HepG2 (cell line): ENCODE measurements around the gene TLL2.

Experiments
- CHD4 ChIP-seq: fragments of 200-600 bp; sonication (generic); IDR thresholded peaks from 2 replicates; pipeline ENCODE4 v1.7.0; 2017; ENCODE audit warnings: mild to moderate bottlenecking, low read length, borderline replicate concordance
- EHMT2 ChIP-seq: fragments of 200-600 bp; sonication (generic); IDR thresholded peaks from 2 replicates; pipeline ENCODE4 v1.7.0; 2017; ENCODE audit warnings: antibody characterized with exemption, low read depth, low read length, borderline replicate concordance
- EP300 ChIP-seq, 3 experiments: sonication (generic) in 1 of 3; formaldehyde crosslinking in 1 of 3; IDR thresholded peaks; 2 replicates each; pipeline versions ENCODE4 v1.5.1 to v1.6.1; 2011 to 2020; ENCODE audit warnings: low read depth in 2 of 3, low read length in 2 of 3, borderline replicate concordance in 1 of 3, improper control_type of control experiment in 1 of 3, mild to moderate bottlenecking in 1 of 3, missing genetic modification reagents in 1 of 3, moderate library complexity in 1 of 3
- GABPA ChIP-seq, 2 experiments: IDR thresholded peaks; 2 replicates each; pipeline ENCODE4 v1.6.1; 2011 to 2016; ENCODE audit warnings: low read depth in 2 of 2, low read length in 1 of 2, missing biosample characterization in 1 of 2, missing genetic modification characterization in 1 of 2
- MEF2D ChIP-seq: sonication (generic); formaldehyde crosslinking; IDR thresholded peaks from 2 replicates; pipeline ENCODE4 v1.5.1; 2020; ENCODE audit warnings: mild to moderate bottlenecking, missing genetic modification reagents
- MXD4 ChIP-seq: IDR thresholded peaks from 2 replicates; pipeline ENCODE4 v1.6.1; 2016; ENCODE audit warnings: mild to moderate bottlenecking, missing biosample characterization, missing genetic modification reagents
- POLR2A ChIP-seq, 2 experiments: IDR thresholded peaks; 2 replicates each; pipeline ENCODE4 v1.6.1; 2011; ENCODE audit warnings: low read depth in 2 of 2, low read length in 2 of 2, mild to moderate bottlenecking in 1 of 2, moderate library complexity in 1 of 2; ENCODE audit not compliant: insufficient read depth in 1 of 2
- TAF1 ChIP-seq: sonication (generic); formaldehyde crosslinking; IDR thresholded peaks from 2 replicates; pipeline ENCODE4 v1.4.0; 2020; ENCODE audit warnings: missing genetic modification reagents
- YY1 ChIP-seq: IDR thresholded peaks from 2 replicates; pipeline ENCODE4 v1.6.1; 2011; ENCODE audit warnings: low read length, low read depth, moderate library complexity, mild to moderate bottlenecking; ENCODE audit not compliant: insufficient read depth, insufficient replicate concordance
- ZNF431 ChIP-seq: sonication (generic); formaldehyde crosslinking; IDR thresholded peaks from 2 replicates; pipeline ENCODE4 v1.9.0; 2022; ENCODE audit warnings: missing genetic modification reagents, low read depth, mild to moderate bottlenecking, borderline replicate concordance
- TF ChIP-seq, protein P1 (sequence below), 2 experiments: fragments of 450-650 bp in 1 of 2; sonication (generic) in 1 of 2; formaldehyde crosslinking; IDR thresholded peaks; 2 replicates each; pipeline versions ENCODE4 v1.5.0 to v1.8.0; 2020 to 2022; ENCODE audit warnings: mild to moderate bottlenecking in 1 of 2, missing genetic modification reagents in 1 of 2

- TF ChIP-seq, protein P1, sequence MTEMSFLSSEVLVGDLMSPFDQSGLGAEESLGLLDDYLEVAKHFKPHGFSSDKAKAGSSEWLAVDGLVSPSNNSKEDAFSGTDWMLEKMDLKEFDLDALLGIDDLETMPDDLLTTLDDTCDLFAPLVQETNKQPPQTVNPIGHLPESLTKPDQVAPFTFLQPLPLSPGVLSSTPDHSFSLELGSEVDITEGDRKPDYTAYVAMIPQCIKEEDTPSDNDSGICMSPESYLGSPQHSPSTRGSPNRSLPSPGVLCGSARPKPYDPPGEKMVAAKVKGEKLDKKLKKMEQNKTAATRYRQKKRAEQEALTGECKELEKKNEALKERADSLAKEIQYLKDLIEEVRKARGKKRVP (CRISPR knock-in tag; IDR thresholded peaks at IDR 0.05) = no peak
- no peak for TF ChIP-seq MEF2D (CRISPR knock-in tag)
- no peak for TF ChIP-seq MXD4
- TF ChIP-seq YY1 = no peak
- no peak for TF ChIP-seq TAF1 (CRISPR knock-in tag)
- no peak for TF ChIP-seq EP300 (IDR thresholded peaks at IDR 0.05; ENCODE audit: low read depth in 2 of 2, low read length in 2 of 2)
- TF ChIP-seq EP300 (CRISPR knock-in tag; IDR thresholded peaks at IDR 0.05; ENCODE audit: borderline replicate concordance) = no peak
- no peak for TF ChIP-seq ZNF431 (CRISPR knock-in tag)
- no peak for TF ChIP-seq EHMT2
- TF ChIP-seq CHD4 = no peak
- TF ChIP-seq POLR2A (IDR thresholded peaks at IDR 0.05; ENCODE audit: insufficient read depth in 1 of 2, low read depth in 2 of 2, low read length in 2 of 2) = no peak
- no peak for TF ChIP-seq GABPA (IDR thresholded peaks at IDR 0.05; ENCODE audit: low read depth, low read length)
- TF ChIP-seq GABPA (CRISPR knock-in tag; IDR thresholded peaks at IDR 0.05; ENCODE audit: low read depth) = no peak
These were observed 30.7 kb downstream of the TLL2 start for GRCh38 chr10:96482815-96483588.
